Measurements from ENCODE around the gene EGFR. TPM values are rescaled to one million over a fixed set of nuclear protein-coding genes. Genes with fewer than 3 reads are reported as not detected.

The EGFR gene
- total and polyA plus RNA-seq, 2 donors (not counting 1 experiment from before 2014, with no cell fraction given), result 55.3 to 62.8 TPM

DNA sequence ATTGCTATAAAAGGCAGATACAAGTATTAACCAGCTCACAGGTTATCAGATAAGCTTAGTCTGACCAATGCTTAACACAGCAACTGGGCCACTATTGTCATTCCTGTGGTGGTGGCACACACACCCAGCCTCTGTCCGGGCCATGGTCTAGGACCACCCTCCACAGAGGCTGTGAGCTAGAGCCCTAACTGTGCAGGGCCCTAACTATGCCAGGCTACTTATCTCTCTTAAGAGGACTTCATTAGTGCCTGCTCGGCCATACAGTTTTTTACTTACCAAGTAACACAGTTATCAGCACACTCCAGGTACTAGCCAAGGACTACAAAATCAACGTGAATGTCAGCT is 2.1 kb upstream of the EGFR start:
- H3K4me3 ChIP-seq (replicated peaks in 1 of 4; ENCODE audit: control extremely low read depth in 1 of 4, insufficient read depth in 1 of 4, low read depth in 3 of 4, low read length in 4 of 4), result no peak overlapping the region
- H3K36me3 ChIP-seq (ENCODE audit: control insufficient read depth, insufficient read depth, low read length), result peaks cover 2% of the 10 kb centered on the region
- no peaks in the 10 kb centered on the region for H3K27me3 ChIP-seq (ENCODE audit: control insufficient read depth, insufficient read depth, low read length)
- no peak overlapping the region for H3K4me2 ChIP-seq (ENCODE audit: extremely low read depth, insufficient read depth, low read length)
- no peak overlapping the region for H2AFZ ChIP-seq (ENCODE audit: low read length)
- no peak overlapping the region for H3K9ac ChIP-seq (ENCODE audit: insufficient read depth, low read length)
- H3K27ac ChIP-seq (ENCODE audit: insufficient read depth, low read length), result no peak overlapping the region
- no peak for TF ChIP-seq EZH2 (IDR thresholded peaks at IDR 0.05; ENCODE audit: low read length, missing control alignments)
- TF ChIP-seq, protein P1, sequence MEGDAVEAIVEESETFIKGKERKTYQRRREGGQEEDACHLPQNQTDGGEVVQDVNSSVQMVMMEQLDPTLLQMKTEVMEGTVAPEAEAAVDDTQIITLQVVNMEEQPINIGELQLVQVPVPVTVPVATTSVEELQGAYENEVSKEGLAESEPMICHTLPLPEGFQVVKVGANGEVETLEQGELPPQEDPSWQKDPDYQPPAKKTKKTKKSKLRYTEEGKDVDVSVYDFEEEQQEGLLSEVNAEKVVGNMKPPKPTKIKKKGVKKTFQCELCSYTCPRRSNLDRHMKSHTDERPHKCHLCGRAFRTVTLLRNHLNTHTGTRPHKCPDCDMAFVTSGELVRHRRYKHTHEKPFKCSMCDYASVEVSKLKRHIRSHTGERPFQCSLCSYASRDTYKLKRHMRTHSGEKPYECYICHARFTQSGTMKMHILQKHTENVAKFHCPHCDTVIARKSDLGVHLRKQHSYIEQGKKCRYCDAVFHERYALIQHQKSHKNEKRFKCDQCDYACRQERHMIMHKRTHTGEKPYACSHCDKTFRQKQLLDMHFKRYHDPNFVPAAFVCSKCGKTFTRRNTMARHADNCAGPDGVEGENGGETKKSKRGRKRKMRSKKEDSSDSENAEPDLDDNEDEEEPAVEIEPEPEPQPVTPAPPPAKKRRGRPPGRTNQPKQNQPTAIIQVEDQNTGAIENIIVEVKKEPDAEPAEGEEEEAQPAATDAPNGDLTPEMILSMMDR (conservative IDR thresholded peaks at IDR 0.05 in 1 of 2, IDR thresholded peaks at IDR 0.05 in 1 of 2; ENCODE audit: low read depth in 1 of 2, low read length in 2 of 2), result no peak
- H3K4me1 ChIP-seq (ENCODE audit: control insufficient read depth, extremely low read depth, insufficient read depth, low read length), result no peaks in the 10 kb centered on the region
- peaks cover 33% of the 10 kb centered on the region for H3K79me2 ChIP-seq (ENCODE audit: control insufficient read depth, insufficient read depth, low read length)
- no peak for DNase-seq (ENCODE audit: low read depth in 2 of 2)
- no peaks in the 10 kb centered on the region for H3K9me3 ChIP-seq (ENCODE audit: control insufficient read depth, insufficient read depth, low read depth, low read length)
- no peaks in the 10 kb centered on the region for H4K20me1 ChIP-seq (ENCODE audit: control insufficient read depth, extremely low read depth, insufficient read depth, low read length)

DNA sequence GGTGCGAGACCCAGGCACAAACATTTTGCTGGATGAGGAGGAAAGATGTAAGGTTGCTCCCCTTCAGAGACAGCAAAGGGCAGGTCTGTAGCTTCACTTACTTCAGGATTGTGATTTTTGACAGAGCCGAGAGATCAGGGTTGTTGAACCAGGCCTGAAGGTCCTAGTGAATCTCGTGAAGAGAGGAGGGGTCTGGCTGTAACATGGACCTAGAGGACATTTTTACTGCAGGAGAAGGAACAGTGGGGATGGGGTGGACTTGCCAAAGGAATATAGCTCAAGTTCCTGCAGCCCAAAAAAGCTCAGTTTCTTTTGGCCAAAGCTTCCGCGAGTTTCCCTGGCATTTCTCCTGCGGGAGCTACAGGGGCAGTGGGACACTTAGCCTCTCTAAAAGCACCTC is 976 bp upstream of the EGFR start:
- H3K27me3 ChIP-seq (ENCODE audit: control insufficient read depth, insufficient read depth, low read length), result no peaks in the 10 kb centered on the region
- H3K27ac ChIP-seq (ENCODE audit: insufficient read depth, low read length), result no peak overlapping the region
- peaks cover 45% of the 10 kb centered on the region for H3K79me2 ChIP-seq (ENCODE audit: control insufficient read depth, insufficient read depth, low read length)
- H3K4me3 ChIP-seq (replicated peaks in 1 of 4; ENCODE audit: control extremely low read depth in 1 of 4, insufficient read depth in 1 of 4, low read depth in 3 of 4, low read length in 4 of 4), result peak overlapping the region in 2 of 4 experiments; percentile 48 to 86
- H3K9ac ChIP-seq (ENCODE audit: insufficient read depth, low read length), result no peak overlapping the region
- TF ChIP-seq EZH2 (IDR thresholded peaks at IDR 0.05; ENCODE audit: low read length, missing control alignments), result no peak
- TF ChIP-seq, protein P1 (conservative IDR thresholded peaks at IDR 0.05 in 1 of 2, IDR thresholded peaks at IDR 0.05 in 1 of 2; ENCODE audit: low read depth in 1 of 2, low read length in 2 of 2), result no peak
- no peaks in the 10 kb centered on the region for H4K20me1 ChIP-seq (ENCODE audit: control insufficient read depth, extremely low read depth, insufficient read depth, low read length)
- H3K4me2 ChIP-seq (ENCODE audit: extremely low read depth, insufficient read depth, low read length), result peak overlapping the region; percentile 64
- no peaks in the 10 kb centered on the region for H3K9me3 ChIP-seq (ENCODE audit: control insufficient read depth, insufficient read depth, low read depth, low read length)
- H3K36me3 ChIP-seq (ENCODE audit: control insufficient read depth, insufficient read depth, low read length), result peaks cover 5% of the 10 kb centered on the region
- no peak for DNase-seq (ENCODE audit: low read depth in 2 of 2)
- H2AFZ ChIP-seq (ENCODE audit: low read length), result no peak overlapping the region
- H3K4me1 ChIP-seq (ENCODE audit: control insufficient read depth, extremely low read depth, insufficient read depth, low read length), result peaks cover 3% of the 10 kb centered on the region

DNA sequence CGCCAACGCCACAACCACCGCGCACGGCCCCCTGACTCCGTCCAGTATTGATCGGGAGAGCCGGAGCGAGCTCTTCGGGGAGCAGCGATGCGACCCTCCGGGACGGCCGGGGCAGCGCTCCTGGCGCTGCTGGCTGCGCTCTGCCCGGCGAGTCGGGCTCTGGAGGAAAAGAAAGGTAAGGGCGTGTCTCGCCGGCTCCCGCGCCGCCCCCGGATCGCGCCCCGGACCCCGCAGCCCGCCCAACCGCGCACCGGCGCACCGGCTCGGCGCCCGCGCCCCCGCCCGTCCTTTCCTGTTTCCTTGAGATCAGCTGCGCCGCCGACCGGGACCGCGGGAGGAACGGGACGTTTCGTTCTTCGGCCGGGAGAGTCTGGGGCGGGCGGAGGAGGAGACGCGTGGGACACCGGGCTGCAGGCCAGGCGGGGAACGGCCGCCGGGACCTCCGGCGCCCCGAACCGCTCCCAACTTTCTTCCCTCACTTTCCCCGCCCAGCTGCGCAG is 424 bp downstream of the EGFR start:
- peak; percentile 36 to 42 for DNase-seq (ENCODE audit: low read depth in 2 of 2)
- H3K4me2 ChIP-seq (ENCODE audit: extremely low read depth, insufficient read depth, low read length), result no peak overlapping the region

More for the DNA sequence above, 424 bp downstream of the EGFR start:
- peaks cover 5% of the 10 kb centered on the region for H3K36me3 ChIP-seq (ENCODE audit: control insufficient read depth, insufficient read depth, low read length)
- H3K27me3 ChIP-seq (ENCODE audit: control insufficient read depth, insufficient read depth, low read length), result no peaks in the 10 kb centered on the region
- H3K4me1 ChIP-seq (ENCODE audit: control insufficient read depth, extremely low read depth, insufficient read depth, low read length), result peaks cover 5% of the 10 kb centered on the region
- no peaks in the 10 kb centered on the region for H3K9me3 ChIP-seq (ENCODE audit: control insufficient read depth, insufficient read depth, low read depth, low read length)
- no peak for TF ChIP-seq EZH2 (IDR thresholded peaks at IDR 0.05; ENCODE audit: low read length, missing control alignments)
- TF ChIP-seq, protein P1 (conservative IDR thresholded peaks at IDR 0.05 in 1 of 2, IDR thresholded peaks at IDR 0.05 in 1 of 2; ENCODE audit: low read depth in 1 of 2, low read length in 2 of 2), result no peak
- peak overlapping the region; percentile 95 for H3K9ac ChIP-seq (ENCODE audit: insufficient read depth, low read length)
- H4K20me1 ChIP-seq (ENCODE audit: control insufficient read depth, extremely low read depth, insufficient read depth, low read length), result no peaks in the 10 kb centered on the region
- peaks cover 59% of the 10 kb centered on the region for H3K79me2 ChIP-seq (ENCODE audit: control insufficient read depth, insufficient read depth, low read length)
- H2AFZ ChIP-seq (ENCODE audit: low read length), result no peak overlapping the region
- H3K4me3 ChIP-seq (replicated peaks in 1 of 4; ENCODE audit: control extremely low read depth in 1 of 4, insufficient read depth in 1 of 4, low read depth in 3 of 4, low read length in 4 of 4), result peak overlapping the region; percentile 64 to 86 (median 82)
- peak overlapping the region; percentile 86 for H3K27ac ChIP-seq (ENCODE audit: insufficient read depth, low read length)

Measured in fibroblast of lung (primary cell).